Epithelial cell of esophagus (primary cell): Measurements from ENCODE around the gene NOLC1.

Source experiments
- DNase-seq: peaks from one replicate; pipeline ENCODE4 v3.0.0; 2010; ENCODE audit warnings: low read depth
- H3K4me3 ChIP-seq: 2 replicates; pipeline ENCODE4 v1.5.1; 2011; ENCODE audit warnings: mild to moderate bottlenecking, low read length, control low read depth
- TF ChIP-seq, protein P1 (sequence below): IDR thresholded peaks from 2 replicates; pipeline ENCODE4 v1.5.1; 2011; ENCODE audit warnings: low read depth, mild to moderate bottlenecking, low read length, control low read depth, inconsistent platforms; ENCODE audit not compliant: insufficient read depth; ENCODE audit errors: missing control alignments

The NOLC1 gene

DNA sequence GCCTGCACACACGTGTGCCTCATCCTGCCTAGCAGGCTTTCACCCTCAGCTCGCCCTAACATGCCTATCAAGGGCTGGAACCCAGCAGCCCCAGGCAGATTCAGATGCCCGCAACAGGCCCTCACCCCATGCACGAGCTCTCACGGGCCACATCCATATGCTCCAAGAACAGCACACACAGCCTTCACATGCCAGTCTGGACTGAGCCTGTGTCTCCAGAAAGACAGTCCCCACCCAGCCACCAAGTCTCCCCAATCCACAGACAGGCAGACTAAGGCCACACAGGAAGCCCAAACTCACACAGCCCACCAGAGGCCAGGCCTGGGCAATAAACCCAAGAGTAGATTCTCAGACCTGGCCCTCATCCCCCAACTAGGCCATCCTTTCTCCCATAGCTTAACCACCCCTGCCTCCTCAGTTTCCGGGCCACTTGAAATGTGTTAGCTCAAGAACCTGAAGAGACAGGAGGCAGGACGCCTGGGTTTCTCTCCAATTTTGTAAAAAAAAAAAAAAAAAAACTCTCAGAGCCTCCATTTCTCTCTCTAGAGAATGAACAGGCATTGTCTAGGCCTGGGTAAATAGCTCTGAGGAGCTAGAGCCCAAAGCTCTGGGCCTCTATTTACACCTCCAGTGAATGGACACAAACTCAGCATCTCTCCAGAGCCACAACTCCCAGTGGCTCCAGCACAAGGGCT, 38.8 kb upstream of the NOLC1 start:
- TF ChIP-seq, protein P1, sequence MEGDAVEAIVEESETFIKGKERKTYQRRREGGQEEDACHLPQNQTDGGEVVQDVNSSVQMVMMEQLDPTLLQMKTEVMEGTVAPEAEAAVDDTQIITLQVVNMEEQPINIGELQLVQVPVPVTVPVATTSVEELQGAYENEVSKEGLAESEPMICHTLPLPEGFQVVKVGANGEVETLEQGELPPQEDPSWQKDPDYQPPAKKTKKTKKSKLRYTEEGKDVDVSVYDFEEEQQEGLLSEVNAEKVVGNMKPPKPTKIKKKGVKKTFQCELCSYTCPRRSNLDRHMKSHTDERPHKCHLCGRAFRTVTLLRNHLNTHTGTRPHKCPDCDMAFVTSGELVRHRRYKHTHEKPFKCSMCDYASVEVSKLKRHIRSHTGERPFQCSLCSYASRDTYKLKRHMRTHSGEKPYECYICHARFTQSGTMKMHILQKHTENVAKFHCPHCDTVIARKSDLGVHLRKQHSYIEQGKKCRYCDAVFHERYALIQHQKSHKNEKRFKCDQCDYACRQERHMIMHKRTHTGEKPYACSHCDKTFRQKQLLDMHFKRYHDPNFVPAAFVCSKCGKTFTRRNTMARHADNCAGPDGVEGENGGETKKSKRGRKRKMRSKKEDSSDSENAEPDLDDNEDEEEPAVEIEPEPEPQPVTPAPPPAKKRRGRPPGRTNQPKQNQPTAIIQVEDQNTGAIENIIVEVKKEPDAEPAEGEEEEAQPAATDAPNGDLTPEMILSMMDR: no peak
- H3K4me3 ChIP-seq: peak overlapping the region; percentile 92
- peak; percentile 96 for DNase-seq

DNA sequence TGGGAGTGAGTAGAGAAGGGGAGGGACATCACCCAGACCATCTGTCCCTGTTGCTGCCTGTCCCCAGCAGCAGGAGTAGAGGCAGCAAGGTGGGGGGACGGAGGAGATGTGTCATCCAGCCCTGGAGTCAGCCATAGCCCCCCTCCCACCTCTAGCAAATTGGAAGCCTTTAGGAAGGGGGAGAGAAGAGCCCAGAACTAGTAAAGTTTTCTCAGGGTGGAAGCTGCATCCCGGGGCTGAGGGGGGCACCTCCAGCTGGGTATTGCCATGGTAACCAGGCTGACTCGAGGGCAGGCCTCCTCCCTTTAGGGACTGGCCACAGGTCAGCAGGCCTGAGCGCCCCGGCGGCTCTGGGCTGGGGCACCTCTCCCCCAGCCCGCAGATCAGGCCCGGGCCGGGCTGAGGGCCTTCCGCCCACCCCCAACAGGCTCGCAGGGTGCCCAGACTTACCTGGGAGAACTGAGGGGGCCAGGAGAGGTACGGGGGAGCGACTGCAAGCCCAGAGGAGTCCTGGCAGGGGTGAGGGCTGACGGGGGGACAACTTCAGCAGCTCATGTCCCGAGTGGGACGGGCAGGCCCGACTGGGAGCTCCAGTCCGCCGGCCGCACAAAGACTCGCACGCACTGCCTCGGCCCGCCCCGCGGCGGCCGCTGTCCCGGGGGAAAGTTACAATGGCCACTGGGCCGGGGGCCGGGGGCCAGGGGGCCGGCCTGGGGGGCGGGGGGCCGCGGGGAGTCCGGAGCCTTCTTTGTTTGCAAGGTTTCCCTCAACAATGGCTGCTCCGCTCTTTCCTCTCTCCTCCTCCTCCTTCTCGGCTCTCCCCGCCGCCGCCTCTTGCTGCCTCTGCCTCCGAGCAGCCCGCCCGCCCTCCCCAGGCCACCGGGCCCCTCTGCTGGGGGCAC, 38.0 kb upstream of the NOLC1 start:
- TF ChIP-seq, protein P1: no peak
- DNase-seq: no peak

GRCh38 chr10:102114861-102115618, 37.1 kb upstream of the NOLC1 start:
- H3K4me3 ChIP-seq: peak overlapping the region; percentile 92
- peak; percentile 85 for DNase-seq
- TF ChIP-seq, protein P1: no peak

More for the DNA sequence above, 38.0 kb upstream of the NOLC1 start:
- peak overlapping the region; percentile 92 for H3K4me3 ChIP-seq

DNA sequence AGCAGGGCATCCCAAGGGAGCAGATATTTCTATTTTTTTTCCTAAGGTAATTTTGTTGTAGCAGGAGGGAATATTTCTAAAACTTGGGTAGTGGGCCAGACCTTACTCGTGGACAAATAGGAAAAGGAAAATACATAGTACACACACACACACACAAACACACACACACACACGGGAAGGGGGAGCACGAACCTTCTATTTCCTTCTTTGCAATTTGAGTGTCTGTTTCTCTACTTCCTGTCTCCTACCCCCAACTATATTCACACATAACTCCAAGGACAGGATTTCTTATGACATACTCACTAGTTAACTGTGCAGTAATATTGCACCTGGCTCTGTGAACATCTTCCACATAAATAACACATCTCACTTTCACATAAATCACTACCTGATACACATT, 36.4 kb upstream of the NOLC1 start:
- TF ChIP-seq, protein P1: no peak
- no peak overlapping the region for H3K4me3 ChIP-seq
- no peak for DNase-seq

GRCh38 chr10:102116656-102117055, 35.5 kb upstream of the NOLC1 start:
- TF ChIP-seq, protein P1: no peak
- DNase-seq: no peak
- no peak overlapping the region for H3K4me3 ChIP-seq

DNA sequence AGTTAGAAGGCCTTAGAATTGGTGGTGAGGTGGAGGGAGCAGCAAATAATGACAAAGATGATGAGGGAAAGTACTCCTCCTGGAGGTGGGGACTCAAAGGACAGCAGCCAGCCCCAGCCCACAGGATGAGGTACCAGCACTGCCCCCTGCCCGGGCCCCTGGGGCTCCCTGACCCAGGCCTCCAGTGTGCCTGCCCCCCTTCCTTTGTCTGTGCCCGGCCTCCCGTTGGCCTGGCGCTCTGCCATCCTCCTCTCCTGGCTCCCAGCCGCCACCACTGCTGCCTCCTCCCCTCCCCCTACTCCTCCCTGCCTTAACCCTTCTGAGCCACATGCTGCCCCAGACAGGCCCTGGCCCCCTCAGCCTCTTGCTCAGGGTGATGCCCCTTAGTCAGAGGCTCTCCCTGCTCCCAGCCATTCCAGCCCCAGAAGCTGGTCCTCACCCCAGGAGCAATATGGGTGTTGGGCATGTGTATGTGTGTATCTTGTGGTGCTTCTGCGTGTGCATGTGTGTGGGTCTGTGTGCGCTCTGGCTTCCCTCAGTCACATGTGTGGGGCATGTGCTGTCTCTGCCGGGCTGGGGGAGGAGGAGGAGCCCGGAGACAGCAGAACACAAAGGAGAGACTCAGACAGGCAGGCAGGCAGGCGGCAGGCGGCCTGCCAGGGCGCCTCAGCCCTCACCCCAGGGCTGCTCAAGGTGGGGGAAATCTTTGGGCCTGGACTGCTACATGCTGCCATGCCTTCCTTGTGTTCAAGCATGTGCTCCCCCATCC, 34.6 kb upstream of the NOLC1 start:
- DNase-seq: peak; percentile 68
- TF ChIP-seq, protein P1: peak; percentile 28

More for the DNA sequence above, 34.6 kb upstream of the NOLC1 start:
- peak overlapping the region; percentile 28 for H3K4me3 ChIP-seq
